NCI-H1694 treated with DMSO at 0.1 percent for 48 hours (cell line): Measurements from ENCODE around the gene CROT.
"Not testable (repeated sequence)": the region's sequence is repeated elsewhere in the genome, so short reads cannot be mapped to it uniquely, and the experiment has no call there.

Source experiments
- DNase-seq: peaks from one replicate; lab custom pipeline; 2025; lab: John Stamatoyannopoulos, UW

Gene CROT

GRCh38 chr7:87345166-87345927 lies at the start of gene CROT:
Gene CROT (plus strand): TSS chr7:87345664. CDS start chr7:87349069, 3,405 bp downstream.
- DNase-seq: peak; percentile 17

GRCh38 chr7:87300756-87301155 lies 44.7 kb upstream of the CROT start:
- DNase-seq: no peak

GRCh38 chr7:87310790-87311419 lies 34.6 kb upstream of the CROT start:
- DNase-seq: no peak

- peak; percentile 39 for DNase-seq
Measured at GRCh38 chr7:87312215-87312865, 33.1 kb upstream of the CROT start.

GRCh38 chr7:87316097-87316700 lies 29.3 kb upstream of the CROT start:
- no peak for DNase-seq

- no peak for DNase-seq
Measured at GRCh38 chr7:87316846-87317552, 28.5 kb upstream of the CROT start.

GRCh38 chr7:87317691-87318245 lies 27.7 kb upstream of the CROT start:
- DNase-seq: no peak

- no peak for DNase-seq
Measured at GRCh38 chr7:87318741-87319140, 26.7 kb upstream of the CROT start.

- DNase-seq: not testable (repeated sequence)
Measured at GRCh38 chr7:87319154-87319581, 26.3 kb upstream of the CROT start.

GRCh38 chr7:87322912-87323311 lies 22.6 kb upstream of the CROT start:
- DNase-seq: no peak

GRCh38 chr7:87325576-87326370 lies 19.7 kb upstream of the CROT start:
- no peak for DNase-seq

- no peak for DNase-seq
Measured at GRCh38 chr7:87328281-87328680, 17.2 kb upstream of the CROT start.

- no peak for DNase-seq
Measured at GRCh38 chr7:87330316-87330715, 15.1 kb upstream of the CROT start.

GRCh38 chr7:87330942-87331341 lies 14.5 kb upstream of the CROT start:
- no peak for DNase-seq

- DNase-seq: no peak
Measured at GRCh38 chr7:87331687-87332252, 13.7 kb upstream of the CROT start.

- DNase-seq: no peak
Measured at GRCh38 chr7:87332321-87332720, 13.1 kb upstream of the CROT start.

GRCh38 chr7:87336136-87336535 lies 9.3 kb upstream of the CROT start:
- no peak for DNase-seq

- DNase-seq: no peak
Measured at GRCh38 chr7:87337331-87337730, 8.1 kb upstream of the CROT start.

- DNase-seq: no peak
Measured at GRCh38 chr7:87339373-87339897, 6.0 kb upstream of the CROT start.

GRCh38 chr7:87341441-87341840 lies 4.0 kb upstream of the CROT start:
- no peak for DNase-seq
